GM12892 (cell line): ENCODE data around the gene MAS1L.

Experiments
- DNase-seq: peaks from one replicate; pipeline ENCODE4 v3.0.0; 2011; ENCODE audit not compliant: insufficient read length
- FAIRE-seq: peaks from 2 replicates; lab custom pipeline; 2011; peaks lifted over from hg19 to GRCh38; lab: Jason Lieb, UNC
- POLR2A ChIP-seq: IDR thresholded peaks from 2 replicates; pipeline ENCODE4 v1.6.1; 2011; ENCODE audit warnings: low read depth, low read length, control low read depth
- POLR2AphosphoS5 ChIP-seq: IDR thresholded peaks from 2 replicates; pipeline ENCODE4 v1.6.1; 2011; ENCODE audit warnings: low read depth, low read length, control low read depth
- TAF1 ChIP-seq: IDR thresholded peaks from 2 replicates; pipeline ENCODE4 v1.6.1; 2011; ENCODE audit warnings: low read depth, mild to moderate bottlenecking, control low read depth, low read length, borderline replicate concordance

MAS1L gene

DNA sequence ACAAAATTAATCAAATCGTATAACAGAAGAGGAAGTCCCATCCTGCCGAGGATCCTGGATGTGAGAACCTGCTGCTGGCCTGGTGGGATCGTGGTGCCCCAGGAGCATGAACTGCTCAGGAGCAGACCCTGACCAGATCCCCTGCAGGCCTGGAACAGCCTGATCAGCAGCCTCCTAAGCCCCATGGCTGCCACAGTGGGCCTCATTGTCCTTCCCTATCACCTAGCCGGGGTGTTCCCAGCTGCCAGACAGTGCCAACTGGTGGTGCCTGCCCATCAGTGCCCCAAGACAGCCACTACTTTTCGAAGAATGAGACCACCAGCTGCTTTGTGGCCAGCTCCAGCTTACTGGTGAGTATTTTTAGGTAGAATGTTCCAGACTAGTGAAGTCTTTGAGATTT lies 19.6 kb upstream of the MAS1L start:
- FAIRE-seq (no peak), DNase-seq (no peak)
- TF ChIP-seq POLR2AphosphoS5, result no peak
- no peak for TF ChIP-seq TAF1
- TF ChIP-seq POLR2A, result no peak

DNA sequence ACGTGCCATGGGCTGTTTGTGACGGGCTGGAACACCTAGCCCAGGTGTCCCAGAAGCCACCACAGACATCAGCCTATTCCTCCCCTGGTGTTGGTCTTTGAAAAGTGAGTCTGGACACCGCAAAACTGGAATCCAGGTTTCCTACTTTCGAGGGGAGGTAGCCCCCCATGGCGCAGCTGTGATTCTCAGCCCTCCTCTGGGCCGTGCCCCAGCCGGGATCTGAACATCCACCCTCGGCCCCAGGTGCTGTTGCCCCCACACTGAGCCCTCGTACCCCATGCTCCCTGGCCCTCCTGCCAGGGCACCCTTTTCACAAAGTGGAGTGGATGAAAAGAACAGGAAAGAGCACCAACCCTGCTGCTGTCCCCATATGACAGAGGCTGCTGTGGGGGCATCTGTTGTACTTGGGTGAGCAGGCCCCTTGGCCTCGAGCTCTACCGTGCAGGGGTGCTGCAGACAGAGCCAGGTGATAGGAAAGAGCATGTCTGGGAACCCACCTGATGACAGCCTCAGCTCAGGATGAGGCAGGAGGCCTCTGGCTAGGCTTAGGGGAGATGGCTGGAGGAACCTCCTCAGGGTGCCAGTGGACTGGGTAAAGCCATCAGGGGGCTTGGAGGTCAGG lies 18.8 kb upstream of the MAS1L start:
- no peak for DNase-seq
- no peak for FAIRE-seq
- TF ChIP-seq POLR2A, result no peak
- TF ChIP-seq POLR2AphosphoS5, result no peak
- TF ChIP-seq TAF1, result no peak

DNA sequence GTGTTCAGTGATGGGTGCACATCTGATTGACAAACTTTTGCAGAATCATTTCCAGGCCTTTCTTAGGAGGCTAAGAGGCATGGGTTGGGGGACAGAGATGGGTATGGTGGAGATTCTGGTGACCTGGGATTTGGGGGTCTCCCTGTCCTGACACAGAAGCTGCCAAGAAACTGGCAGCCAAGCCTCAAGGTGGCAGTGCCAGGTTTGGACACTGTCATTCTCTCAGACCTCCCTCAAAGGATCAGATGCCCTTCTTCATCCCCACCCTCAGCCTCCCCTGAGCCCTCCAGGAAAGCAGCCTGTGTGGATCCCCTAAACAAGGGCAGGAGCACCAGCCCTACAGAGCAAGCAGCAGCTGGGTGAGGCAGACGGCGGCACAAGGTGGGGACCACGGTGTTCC lies 18.1 kb upstream of the MAS1L start:
- TF ChIP-seq TAF1, result no peak
- no peak for TF ChIP-seq POLR2A
- no peak for TF ChIP-seq POLR2AphosphoS5
- no peak for DNase-seq
- FAIRE-seq, result no peak

DNA sequence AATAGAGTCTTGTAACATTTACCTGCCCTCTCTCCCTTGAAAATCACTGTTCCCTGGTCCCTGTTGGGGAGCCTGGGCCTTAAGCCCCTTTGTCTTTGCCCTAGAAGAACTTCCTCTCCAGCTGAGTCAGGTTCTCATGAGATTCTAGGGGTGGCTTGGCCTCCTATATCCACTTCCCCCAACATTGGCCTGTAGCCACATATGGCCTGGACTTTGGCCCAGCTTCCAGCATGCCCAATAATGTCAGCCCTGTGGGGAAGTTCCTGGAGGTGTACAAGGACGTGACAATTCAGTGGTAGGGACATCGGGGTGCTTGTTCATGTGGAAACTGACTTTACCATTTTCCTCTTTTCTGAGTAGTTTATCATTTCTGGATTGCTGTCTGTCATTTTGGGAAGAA lies 17.2 kb upstream of the MAS1L start:
- DNase-seq (no peak), FAIRE-seq (no peak)
- TF ChIP-seq TAF1, result no peak
- TF ChIP-seq POLR2A, result no peak
- TF ChIP-seq POLR2AphosphoS5, result no peak

DNA sequence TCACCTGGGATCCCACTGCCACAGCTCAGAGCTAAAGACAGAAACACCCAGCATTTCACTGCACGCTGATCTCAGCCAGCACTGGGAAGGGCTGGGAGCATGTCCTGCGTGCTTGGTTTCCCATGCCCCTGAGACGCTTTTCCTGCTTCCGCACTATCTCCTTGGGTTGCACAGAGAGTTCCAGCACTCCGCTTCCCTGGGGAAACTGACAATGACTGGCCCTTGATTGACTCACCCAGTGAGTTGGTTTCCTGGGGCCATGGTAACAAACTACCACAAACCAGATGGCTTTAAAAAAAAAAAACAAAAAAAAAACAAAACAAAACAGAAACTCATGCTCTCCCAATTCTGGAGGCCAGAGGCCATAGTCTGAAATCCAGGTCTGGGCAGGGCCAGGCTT lies 14.8 kb upstream of the MAS1L start:
- no peak for TF ChIP-seq TAF1
- TF ChIP-seq POLR2AphosphoS5, result no peak
- no peak for TF ChIP-seq POLR2A
- no peak for DNase-seq
- no peak for FAIRE-seq

DNA sequence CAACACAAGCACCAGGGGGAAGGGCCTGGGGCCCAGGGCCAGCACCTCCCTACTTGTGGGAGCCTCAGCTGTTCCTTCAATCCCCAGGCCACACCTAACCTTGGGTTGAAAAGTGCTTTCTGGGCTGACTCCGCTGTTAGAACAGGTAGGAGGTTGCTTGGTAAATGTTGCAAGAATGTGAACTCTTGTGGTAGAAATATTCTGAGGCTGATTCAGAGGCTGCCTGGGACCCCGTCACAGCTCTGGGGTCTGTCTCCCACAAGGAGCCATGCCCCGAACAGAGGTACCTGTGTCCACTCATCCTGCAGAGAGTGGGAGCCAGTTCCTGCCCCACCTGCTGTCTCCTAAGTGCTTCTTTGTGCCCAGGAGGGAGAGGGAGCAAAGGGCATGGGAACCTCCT lies 14.4 kb upstream of the MAS1L start:
- no peak for FAIRE-seq
- no peak for TF ChIP-seq TAF1
- TF ChIP-seq POLR2AphosphoS5, result no peak
- TF ChIP-seq POLR2A, result no peak
- no peak for DNase-seq

DNA sequence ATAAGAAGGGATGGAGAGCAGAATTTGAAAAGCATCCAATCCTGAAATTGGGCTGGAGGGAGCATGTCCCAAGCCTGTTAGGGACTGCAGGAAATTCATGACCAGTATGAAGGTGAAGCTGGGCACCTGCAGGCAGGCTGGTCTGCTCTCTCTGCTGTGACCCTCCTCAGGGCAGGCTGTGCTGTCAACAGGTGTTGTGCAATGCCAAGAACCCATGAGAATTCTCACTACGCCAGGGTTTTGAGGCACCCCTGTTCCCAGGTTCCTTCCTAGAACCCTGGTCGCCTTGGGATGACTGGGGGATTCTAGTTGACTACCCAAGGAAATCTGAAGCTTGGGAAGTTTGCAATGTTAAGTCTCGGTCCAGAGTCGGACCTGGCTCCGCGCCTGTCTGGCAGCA lies 13.3 kb upstream of the MAS1L start:
- no peak for DNase-seq
- TF ChIP-seq POLR2AphosphoS5 (no peak), TAF1 (no peak), POLR2A (no peak)
- no peak for FAIRE-seq

DNA sequence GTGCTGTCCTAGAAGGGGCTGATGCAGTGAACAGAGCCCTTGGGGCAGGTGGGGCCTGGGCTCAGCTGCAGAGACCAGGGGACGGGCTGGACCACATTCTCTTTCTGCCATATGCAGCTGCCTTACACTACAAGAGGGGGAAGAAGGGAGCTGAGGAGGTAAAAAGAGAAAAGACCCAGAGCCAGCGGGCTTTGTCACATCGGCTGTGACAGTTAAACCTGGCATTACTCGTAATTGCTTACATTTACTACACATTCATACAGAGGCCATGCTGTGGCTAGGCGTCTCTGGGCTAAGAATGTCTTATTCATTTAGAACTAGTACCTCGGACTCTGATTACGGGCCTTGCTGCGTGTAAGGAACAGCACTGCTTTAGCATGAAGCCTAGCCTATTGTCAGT lies 12.8 kb upstream of the MAS1L start:
- DNase-seq (no peak), FAIRE-seq (no peak)
- TF ChIP-seq TAF1 (no peak), POLR2AphosphoS5 (no peak), POLR2A (no peak)

DNA sequence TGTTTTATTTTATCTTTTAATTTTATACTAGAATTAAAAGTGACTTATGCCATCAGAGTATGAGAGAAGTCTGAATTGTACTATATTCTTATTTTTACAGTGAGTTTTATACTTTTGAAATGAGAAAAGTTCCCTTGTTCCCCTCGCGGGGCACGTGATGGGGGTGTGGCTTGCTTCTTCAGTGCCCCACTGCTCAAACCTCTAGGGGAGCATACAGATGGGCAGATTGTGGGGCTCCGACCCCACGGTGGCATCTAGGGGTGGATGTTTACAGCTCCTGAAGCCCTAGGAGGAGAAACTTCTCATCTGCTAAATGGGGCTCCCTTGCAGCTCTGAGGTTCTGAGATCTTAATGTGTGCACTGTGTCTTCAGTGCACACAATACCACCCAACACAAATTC lies 11.9 kb upstream of the MAS1L start:
- DNase-seq (no peak), FAIRE-seq (no peak)
- TF ChIP-seq POLR2AphosphoS5 (no peak), TAF1 (no peak), POLR2A (no peak)

DNA sequence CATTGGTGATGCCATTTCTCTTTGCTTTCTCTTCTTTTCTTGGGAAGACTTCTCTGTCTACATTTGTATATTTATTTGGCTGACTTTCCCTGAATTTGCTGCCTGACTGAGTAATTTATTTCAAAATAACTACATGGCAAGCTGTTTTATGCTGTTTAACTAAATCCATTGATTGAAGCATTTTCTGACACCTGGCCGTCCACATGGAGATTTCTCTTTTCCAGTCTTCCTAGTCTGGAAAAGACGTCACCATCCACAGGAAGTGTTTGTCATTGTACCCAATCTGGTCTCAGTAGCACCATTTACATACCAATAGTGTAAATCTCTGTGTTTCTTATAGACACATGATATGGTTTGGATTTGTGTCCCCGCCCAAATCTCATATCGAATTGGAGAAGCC lies 9.2 kb upstream of the MAS1L start:
- FAIRE-seq (no peak), DNase-seq (no peak)
- no peak for TF ChIP-seq POLR2A
- no peak for TF ChIP-seq TAF1
- TF ChIP-seq POLR2AphosphoS5, result no peak

DNA sequence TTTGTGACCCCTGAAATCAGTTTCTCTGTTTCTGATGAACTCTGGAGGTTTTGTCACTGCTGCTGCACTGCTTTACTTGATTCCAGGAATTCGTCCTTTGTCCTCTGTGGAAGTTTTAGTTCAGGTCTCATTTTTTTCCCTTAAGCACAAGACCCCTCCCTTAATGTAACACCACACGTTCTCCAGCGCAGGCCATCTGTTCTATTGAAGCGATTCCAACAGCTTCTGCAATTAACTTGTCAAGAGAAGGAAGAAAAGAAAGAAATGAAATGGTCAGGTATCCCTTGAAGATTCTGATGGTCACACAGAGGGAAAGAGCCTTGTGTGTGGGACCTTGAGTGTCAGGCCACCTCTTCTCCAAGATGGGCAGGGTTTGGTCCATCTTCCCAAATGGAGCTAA lies 7.8 kb upstream of the MAS1L start:
- no peak for DNase-seq
- no peak for TF ChIP-seq POLR2A
- no peak for TF ChIP-seq POLR2AphosphoS5
- no peak for TF ChIP-seq TAF1

DNA sequence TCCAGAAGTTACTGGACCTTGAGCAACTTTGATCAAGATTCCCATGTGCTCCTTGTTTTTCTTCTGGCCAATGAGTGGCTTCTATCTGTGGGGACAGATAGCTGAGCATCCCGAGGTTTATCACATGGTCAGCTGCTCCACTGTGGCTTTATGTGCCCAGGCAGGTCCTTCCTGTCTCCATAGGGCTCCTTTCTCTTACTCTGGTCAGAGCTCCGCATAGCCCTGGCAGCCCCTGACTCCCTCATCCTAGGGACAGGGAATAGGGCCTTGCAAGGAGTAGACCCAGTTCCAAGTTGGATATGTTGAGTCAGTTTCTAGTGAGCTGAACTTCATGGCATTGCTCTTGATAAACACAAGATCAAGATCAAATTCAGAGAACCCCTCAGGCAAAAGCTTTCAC lies 6.4 kb upstream of the MAS1L start:
- DNase-seq (no peak), FAIRE-seq (no peak)
- TF ChIP-seq POLR2A, result no peak
- no peak for TF ChIP-seq TAF1
- TF ChIP-seq POLR2AphosphoS5, result no peak

More for the DNA sequence above, 7.8 kb upstream of the MAS1L start:
- no peak for FAIRE-seq

DNA sequence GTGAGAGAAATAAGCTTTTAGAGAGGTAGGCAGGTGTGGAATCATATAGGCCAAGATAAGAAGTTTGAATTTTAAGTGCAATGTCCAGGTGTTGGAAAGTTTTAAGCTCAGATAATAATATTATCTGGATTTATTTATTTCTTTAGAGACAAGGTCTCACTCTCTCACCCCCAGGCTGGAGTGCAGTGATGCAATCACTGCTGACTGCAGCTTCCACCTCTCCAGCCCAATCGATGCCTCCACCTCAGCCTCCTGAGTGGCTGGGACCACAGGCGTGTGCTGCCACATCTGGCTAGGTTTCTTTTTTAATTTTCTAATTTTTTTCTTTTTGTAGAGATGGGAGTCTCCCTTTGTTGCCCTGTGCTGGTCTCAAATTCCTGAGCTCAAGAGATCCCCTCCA lies 5.5 kb upstream of the MAS1L start:
- FAIRE-seq (no peak), DNase-seq (no peak)
- no peak for TF ChIP-seq POLR2AphosphoS5
- TF ChIP-seq POLR2A, result no peak
- TF ChIP-seq TAF1, result no peak
